HCT116 (cell line): ENCODE results near the gene WDR44.

Experiments used
- ELF1 ChIP-seq: IDR thresholded peaks from 2 replicates; pipeline ENCODE4 v1.6.1; 2012; ENCODE audit warnings: low read depth, borderline replicate concordance
- EZH2 ChIP-seq: fragments of 200-600 bp; sonication (generic); IDR thresholded peaks from 2 replicates; pipeline ENCODE4 v1.6.1; 2017; ENCODE audit warnings: antibody characterized with exemption, mixed run types
- JUND ChIP-seq: IDR thresholded peaks from 2 replicates; pipeline ENCODE4 v1.6.1; 2012
- POLR2A ChIP-seq: IDR thresholded peaks from 2 replicates; pipeline ENCODE4 v1.7.0; 2011; ENCODE audit warnings: borderline replicate concordance; ENCODE audit not compliant: insufficient read depth, insufficient read length; ENCODE audit errors: extremely low read depth
- YY1 ChIP-seq: IDR thresholded peaks from 2 replicates; pipeline ENCODE4 v1.6.1; 2011; ENCODE audit warnings: low read length, low read depth, moderate library complexity, mild to moderate bottlenecking; ENCODE audit not compliant: insufficient replicate concordance; ENCODE audit errors: extremely low read depth
- TF ChIP-seq, protein P1 (sequence below): IDR thresholded peaks from 2 replicates; pipeline ENCODE4 v1.6.1; 2012
- TF ChIP-seq, protein P2 (sequence below), 3 experiments: fragments of 200-600 bp in 1 of 3; sonication (generic) in 1 of 3; IDR thresholded peaks in 2 of 3; conservative IDR thresholded peaks in 1 of 3; 2 replicates each; pipeline ENCODE4 v1.5.1; 2012 to 2017; ENCODE audit warnings: low read depth in 2 of 3, low read length in 2 of 3, antibody characterized with exemption in 1 of 3, borderline replicate concordance in 1 of 3, control low read depth in 1 of 3, mild to moderate bottlenecking in 1 of 3, mixed read lengths in 1 of 3, mixed run types in 1 of 3, moderate library complexity in 1 of 3; ENCODE audit not compliant: insufficient read depth in 1 of 3
- TF ChIP-seq, protein P3 (sequence below): IDR thresholded peaks from 2 replicates; pipeline ENCODE4 v1.6.1; 2012; ENCODE audit warnings: low read depth

DNA sequence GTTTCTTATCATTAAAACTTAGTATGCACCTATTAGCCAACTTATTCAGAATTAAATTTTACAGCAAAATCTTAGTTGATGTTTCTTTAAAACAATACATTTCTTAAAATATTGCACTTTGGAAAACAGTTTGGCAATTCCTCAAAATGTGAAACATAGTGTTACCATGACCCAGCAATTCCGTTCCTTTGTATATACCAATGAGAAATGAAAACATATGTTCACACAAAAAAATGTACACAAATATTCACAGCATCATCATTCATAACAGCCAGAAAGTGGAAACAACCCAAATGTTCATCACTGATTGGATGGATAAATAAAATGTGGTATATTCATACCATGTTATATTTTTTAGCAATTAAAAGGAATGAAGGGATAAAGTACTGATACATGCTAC is 50.2 kb downstream of the WDR44 start:
- TF ChIP-seq, protein P1, sequence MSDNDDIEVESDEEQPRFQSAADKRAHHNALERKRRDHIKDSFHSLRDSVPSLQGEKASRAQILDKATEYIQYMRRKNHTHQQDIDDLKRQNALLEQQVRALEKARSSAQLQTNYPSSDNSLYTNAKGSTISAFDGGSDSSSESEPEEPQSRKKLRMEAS = no peak
- TF ChIP-seq, protein P2, sequence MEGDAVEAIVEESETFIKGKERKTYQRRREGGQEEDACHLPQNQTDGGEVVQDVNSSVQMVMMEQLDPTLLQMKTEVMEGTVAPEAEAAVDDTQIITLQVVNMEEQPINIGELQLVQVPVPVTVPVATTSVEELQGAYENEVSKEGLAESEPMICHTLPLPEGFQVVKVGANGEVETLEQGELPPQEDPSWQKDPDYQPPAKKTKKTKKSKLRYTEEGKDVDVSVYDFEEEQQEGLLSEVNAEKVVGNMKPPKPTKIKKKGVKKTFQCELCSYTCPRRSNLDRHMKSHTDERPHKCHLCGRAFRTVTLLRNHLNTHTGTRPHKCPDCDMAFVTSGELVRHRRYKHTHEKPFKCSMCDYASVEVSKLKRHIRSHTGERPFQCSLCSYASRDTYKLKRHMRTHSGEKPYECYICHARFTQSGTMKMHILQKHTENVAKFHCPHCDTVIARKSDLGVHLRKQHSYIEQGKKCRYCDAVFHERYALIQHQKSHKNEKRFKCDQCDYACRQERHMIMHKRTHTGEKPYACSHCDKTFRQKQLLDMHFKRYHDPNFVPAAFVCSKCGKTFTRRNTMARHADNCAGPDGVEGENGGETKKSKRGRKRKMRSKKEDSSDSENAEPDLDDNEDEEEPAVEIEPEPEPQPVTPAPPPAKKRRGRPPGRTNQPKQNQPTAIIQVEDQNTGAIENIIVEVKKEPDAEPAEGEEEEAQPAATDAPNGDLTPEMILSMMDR (IDR thresholded peaks at IDR 0.05 in 2 of 3, conservative IDR thresholded peaks at IDR 0.05 in 1 of 3; ENCODE audit: borderline replicate concordance in 1 of 3, insufficient read depth in 1 of 3, low read depth in 2 of 3, low read length in 2 of 3) = no peak
- TF ChIP-seq JUND = no peak
- TF ChIP-seq POLR2A = no peak
- TF ChIP-seq YY1 = no peak
- no peak for TF ChIP-seq ELF1
- TF ChIP-seq, protein P3, sequence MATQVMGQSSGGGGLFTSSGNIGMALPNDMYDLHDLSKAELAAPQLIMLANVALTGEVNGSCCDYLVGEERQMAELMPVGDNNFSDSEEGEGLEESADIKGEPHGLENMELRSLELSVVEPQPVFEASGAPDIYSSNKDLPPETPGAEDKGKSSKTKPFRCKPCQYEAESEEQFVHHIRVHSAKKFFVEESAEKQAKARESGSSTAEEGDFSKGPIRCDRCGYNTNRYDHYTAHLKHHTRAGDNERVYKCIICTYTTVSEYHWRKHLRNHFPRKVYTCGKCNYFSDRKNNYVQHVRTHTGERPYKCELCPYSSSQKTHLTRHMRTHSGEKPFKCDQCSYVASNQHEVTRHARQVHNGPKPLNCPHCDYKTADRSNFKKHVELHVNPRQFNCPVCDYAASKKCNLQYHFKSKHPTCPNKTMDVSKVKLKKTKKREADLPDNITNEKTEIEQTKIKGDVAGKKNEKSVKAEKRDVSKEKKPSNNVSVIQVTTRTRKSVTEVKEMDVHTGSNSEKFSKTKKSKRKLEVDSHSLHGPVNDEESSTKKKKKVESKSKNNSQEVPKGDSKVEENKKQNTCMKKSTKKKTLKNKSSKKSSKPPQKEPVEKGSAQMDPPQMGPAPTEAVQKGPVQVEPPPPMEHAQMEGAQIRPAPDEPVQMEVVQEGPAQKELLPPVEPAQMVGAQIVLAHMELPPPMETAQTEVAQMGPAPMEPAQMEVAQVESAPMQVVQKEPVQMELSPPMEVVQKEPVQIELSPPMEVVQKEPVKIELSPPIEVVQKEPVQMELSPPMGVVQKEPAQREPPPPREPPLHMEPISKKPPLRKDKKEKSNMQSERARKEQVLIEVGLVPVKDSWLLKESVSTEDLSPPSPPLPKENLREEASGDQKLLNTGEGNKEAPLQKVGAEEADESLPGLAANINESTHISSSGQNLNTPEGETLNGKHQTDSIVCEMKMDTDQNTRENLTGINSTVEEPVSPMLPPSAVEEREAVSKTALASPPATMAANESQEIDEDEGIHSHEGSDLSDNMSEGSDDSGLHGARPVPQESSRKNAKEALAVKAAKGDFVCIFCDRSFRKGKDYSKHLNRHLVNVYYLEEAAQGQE = no peak
- TF ChIP-seq EZH2 = no peak
